Upper lobe of left lung (tissue), 4 donors: Measurements from ENCODE around the gene SLC50A1.

Source experiments
- CTCF ChIP-seq, 6 experiments: fragments of 450-650 bp in 4 of 6; fragments of 200-600 bp in 2 of 6; sonication (generic) in 2 of 6; IDR thresholded peaks; one replicate each; pipeline ENCODE4 v1.5.1; 2016 to 2019; ENCODE audit warnings: antibody characterized with exemption in 6 of 6
- POLR2AphosphoS5 ChIP-seq, 2 donors: sonication (generic); formaldehyde crosslinking; IDR thresholded peaks; one replicate each; pipeline ENCODE4 v1.5.1; 2017; ENCODE audit warnings: antibody characterized with exemption in 2 of 2

DNA sequence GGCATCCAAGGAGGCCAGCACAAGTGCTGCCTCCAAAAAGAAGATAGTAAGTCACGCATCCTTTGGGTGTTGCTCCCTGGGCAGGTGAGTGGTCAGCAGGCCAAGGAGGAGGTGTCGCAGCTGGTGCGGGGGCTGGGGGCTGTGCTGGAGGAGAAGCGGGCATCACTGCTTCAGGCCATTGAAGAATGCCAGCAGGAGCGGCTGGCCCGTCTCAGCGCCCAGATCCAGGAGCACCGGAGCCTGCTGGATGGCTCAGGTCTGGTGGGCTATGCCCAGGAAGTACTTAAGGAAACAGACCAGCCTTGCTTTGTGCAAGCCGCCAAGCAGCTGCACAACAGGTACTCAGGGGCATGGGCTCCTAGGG lies 42.2 kb downstream of the SLC50A1 start:
- TF ChIP-seq POLR2AphosphoS5 (IDR thresholded peaks at IDR 0.05) (no peak), CTCF (IDR thresholded peaks at IDR 0.05) (no peak)
